OCI-LY1 (cell line): ENCODE results near the gene SSBP3.

Source experiments
- EZH2 ChIP-seq: fragments of 200-600 bp; sonication (generic), shearing (Covaris generic); IDR thresholded peaks from 2 replicates; pipeline ENCODE4 v1.8.0; 2017; ENCODE audit warnings: borderline replicate concordance, mixed run types, mild to moderate bottlenecking, antibody characterized with exemption, low read length, moderate library complexity, mixed read lengths
- TF ChIP-seq, protein P1 (sequence below): fragments of 200-600 bp; sonication (generic), shearing (Covaris generic); IDR thresholded peaks from 2 replicates; pipeline ENCODE4 v1.5.1; 2017; ENCODE audit warnings: mild to moderate bottlenecking, antibody characterized with exemption, low read length, moderate library complexity, mixed read lengths

DNA sequence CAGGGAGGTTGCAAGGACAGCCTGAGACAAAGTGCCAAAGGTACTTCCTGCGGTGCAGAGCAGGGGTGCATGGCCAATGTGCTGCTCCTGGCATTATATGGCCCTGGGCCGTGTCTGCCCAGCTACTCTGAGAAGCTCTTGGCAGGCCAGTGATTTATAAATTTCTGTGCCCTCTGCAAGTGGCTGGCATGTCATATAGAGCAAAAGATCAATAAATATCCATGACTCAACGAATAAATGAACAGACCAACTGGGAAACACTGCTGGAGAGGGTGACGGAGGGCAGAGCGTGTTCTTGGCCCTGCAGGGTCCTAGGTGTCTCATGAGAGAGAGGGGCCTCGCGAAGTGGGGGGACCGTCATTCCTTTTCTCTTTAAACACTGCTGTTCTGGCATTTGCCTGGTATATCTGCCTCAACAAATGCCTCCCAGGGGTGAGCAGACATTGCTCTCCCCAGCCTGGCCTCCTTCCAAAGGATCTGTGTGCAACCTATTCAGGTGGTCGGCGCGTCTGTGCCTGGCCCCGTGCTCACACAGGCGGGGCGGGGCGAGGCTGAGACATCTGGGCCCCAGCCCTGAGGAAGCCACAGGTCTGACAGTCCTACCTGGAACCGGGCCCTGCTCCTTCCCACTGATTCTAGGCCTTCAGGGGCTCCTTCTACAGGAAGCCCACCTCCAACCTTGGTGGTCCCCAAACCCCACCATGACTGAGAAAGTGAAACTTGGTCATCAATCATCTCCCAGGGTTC is 123.9 kb downstream of the SSBP3 start:
- TF ChIP-seq, protein P1, sequence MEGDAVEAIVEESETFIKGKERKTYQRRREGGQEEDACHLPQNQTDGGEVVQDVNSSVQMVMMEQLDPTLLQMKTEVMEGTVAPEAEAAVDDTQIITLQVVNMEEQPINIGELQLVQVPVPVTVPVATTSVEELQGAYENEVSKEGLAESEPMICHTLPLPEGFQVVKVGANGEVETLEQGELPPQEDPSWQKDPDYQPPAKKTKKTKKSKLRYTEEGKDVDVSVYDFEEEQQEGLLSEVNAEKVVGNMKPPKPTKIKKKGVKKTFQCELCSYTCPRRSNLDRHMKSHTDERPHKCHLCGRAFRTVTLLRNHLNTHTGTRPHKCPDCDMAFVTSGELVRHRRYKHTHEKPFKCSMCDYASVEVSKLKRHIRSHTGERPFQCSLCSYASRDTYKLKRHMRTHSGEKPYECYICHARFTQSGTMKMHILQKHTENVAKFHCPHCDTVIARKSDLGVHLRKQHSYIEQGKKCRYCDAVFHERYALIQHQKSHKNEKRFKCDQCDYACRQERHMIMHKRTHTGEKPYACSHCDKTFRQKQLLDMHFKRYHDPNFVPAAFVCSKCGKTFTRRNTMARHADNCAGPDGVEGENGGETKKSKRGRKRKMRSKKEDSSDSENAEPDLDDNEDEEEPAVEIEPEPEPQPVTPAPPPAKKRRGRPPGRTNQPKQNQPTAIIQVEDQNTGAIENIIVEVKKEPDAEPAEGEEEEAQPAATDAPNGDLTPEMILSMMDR, result no peak
- TF ChIP-seq EZH2, result no peak
